GM12873 (cell line): ENCODE results near the gene PUM1.

ENCODE experiments used
- TF ChIP-seq, protein P1 (sequence below): IDR thresholded peaks from 2 replicates; pipeline ENCODE4 v1.5.1; 2012; ENCODE audit warnings: low read depth, mild to moderate bottlenecking, moderate library complexity, low read length, control low read depth; ENCODE audit not compliant: insufficient read depth; ENCODE audit errors: missing control alignments

The PUM1 gene

GRCh38 chr1:30991862-30992606, 73.5 kb downstream of the PUM1 start:
- TF ChIP-seq, protein P1, sequence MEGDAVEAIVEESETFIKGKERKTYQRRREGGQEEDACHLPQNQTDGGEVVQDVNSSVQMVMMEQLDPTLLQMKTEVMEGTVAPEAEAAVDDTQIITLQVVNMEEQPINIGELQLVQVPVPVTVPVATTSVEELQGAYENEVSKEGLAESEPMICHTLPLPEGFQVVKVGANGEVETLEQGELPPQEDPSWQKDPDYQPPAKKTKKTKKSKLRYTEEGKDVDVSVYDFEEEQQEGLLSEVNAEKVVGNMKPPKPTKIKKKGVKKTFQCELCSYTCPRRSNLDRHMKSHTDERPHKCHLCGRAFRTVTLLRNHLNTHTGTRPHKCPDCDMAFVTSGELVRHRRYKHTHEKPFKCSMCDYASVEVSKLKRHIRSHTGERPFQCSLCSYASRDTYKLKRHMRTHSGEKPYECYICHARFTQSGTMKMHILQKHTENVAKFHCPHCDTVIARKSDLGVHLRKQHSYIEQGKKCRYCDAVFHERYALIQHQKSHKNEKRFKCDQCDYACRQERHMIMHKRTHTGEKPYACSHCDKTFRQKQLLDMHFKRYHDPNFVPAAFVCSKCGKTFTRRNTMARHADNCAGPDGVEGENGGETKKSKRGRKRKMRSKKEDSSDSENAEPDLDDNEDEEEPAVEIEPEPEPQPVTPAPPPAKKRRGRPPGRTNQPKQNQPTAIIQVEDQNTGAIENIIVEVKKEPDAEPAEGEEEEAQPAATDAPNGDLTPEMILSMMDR = no peak

DNA sequence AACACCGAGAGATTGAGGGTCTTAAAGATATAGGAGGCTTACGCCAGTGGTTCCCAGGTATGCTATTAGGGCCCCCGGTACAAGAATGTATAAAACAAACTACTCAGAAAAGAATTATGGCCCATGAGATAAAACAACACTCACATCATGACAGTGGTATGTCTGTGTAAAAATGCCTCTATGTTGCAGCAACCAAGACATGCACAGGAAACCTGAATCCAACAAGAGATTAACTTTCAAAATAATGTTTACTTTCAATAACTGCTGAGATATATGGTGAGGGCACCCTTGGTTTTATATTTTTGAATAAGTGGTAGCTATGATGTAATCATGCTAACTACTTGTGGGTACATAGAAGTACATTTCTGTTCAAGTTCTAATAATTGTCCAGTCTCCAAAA, 74.9 kb downstream of the PUM1 start:
- TF ChIP-seq, protein P1 = no peak

DNA sequence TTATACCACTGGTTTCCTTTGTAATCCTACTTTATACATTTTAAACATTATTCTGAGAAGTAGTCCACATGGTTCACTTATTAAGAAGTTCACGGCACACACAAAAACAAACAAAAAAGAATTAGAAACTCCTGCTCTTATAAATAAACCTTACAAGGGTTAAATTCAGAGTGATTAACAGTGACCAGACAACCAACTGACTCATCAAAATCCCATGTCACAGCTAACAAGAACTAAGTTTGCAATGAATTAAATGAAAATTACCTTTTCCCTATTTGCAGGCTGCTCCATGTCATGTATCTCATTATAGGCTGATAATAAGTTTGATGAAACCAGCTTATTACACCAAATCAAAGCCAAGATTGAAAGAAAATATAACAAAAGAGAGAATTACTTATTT, 77.5 kb downstream of the PUM1 start:
- TF ChIP-seq, protein P1 = no peak

DNA sequence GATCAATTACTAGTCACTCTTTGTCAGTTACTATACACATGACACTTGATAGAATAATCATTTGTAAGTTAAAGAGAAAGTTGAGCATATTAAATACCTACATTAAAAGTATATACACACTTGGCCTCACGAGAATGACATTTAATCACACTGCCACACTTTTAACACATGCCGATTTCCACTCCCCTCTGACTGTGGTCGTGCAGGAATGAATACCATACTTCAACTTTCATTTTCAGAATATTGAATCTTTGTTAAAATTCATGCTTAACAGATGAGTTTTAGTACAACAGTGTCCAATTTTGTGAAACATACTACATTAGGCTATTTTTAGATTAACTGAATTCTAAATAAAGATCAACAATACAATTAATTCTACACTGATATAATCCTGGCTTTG, 78.8 kb downstream of the PUM1 start:
- TF ChIP-seq, protein P1 = no peak

- TF ChIP-seq, protein P1 = no peak
Observed at GRCh38 chr1:30984991-30985503, 80.5 kb downstream of the PUM1 start.

GRCh38 chr1:30984165-30984889, 81.2 kb downstream of the PUM1 start:
- TF ChIP-seq, protein P1 = no peak

DNA sequence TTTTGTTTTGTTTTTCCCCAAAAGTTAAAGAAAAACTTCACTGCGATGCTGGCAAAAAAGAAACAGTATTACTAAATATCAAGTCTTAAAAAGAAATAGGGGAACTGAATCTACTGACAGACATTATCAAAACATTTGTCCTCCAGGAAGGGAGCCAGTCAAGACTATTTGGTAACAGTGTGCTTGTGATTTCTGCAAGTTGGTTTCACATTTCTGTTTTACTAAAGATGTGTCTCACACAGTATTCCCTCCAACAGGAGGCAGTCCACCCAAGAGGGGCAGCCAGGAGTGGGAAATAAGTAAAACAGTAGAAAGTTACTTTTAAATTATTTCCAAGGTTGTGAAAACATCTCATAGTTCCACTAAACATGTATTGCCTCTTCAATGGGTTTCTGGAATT, 82.6 kb downstream of the PUM1 start:
- TF ChIP-seq, protein P1 = no peak
